GM23338 (cell line): ENCODE results near the gene SGSM1.

Experiments
- CTCF ChIP-seq, 2 experiments: fragments of 200-600 bp in 1 of 2; sonication (generic) in 1 of 2; conservative IDR thresholded peaks; 2 replicates each; pipeline versions ENCODE4 v1.5.1 to v1.6.1; 2016 to 2017; ENCODE audit warnings: antibody characterized with exemption in 2 of 2, low read depth in 2 of 2, mild to moderate bottlenecking in 2 of 2, moderate library complexity in 1 of 2
- EZH2 ChIP-seq: fragments of 200-600 bp; sonication (generic); IDR thresholded peaks from one replicate; pipeline ENCODE4 v1.8.0; 2017; ENCODE audit warnings: antibody characterized with exemption, mild to moderate bottlenecking, low read depth; ENCODE audit not compliant: unreplicated experiment
- EZH2phosphoT487 ChIP-seq: fragments of 200-600 bp; sonication (generic); IDR thresholded peaks from one replicate; pipeline ENCODE4 v1.8.1; 2018; ENCODE audit warnings: antibody characterized with exemption; ENCODE audit not compliant: unreplicated experiment
- JUNB ChIP-seq: IDR thresholded peaks from one replicate; pipeline ENCODE4 v1.6.1; 2016; ENCODE audit warnings: antibody characterized with exemption; ENCODE audit not compliant: unreplicated experiment
- POLR2AphosphoS5 ChIP-seq: IDR thresholded peaks from 2 replicates; pipeline ENCODE4 v1.6.1; 2016; ENCODE audit warnings: antibody characterized with exemption, low read depth
- REST ChIP-seq: IDR thresholded peaks from one replicate; pipeline ENCODE4 v1.6.1; 2018; ENCODE audit warnings: antibody characterized with exemption; ENCODE audit not compliant: unreplicated experiment
- STAT1 ChIP-seq: IDR thresholded peaks from one replicate; pipeline ENCODE4 v1.6.1; 2016; ENCODE audit warnings: antibody characterized with exemption; ENCODE audit not compliant: unreplicated experiment
- ZNF114 ChIP-seq: fragments of 250-450 bp; sonication (Bioruptor Pico); IDR thresholded peaks from 2 replicates; pipeline ENCODE4 v1.5.0; 2020; ENCODE audit warnings: mild to moderate bottlenecking, moderate library complexity

DNA sequence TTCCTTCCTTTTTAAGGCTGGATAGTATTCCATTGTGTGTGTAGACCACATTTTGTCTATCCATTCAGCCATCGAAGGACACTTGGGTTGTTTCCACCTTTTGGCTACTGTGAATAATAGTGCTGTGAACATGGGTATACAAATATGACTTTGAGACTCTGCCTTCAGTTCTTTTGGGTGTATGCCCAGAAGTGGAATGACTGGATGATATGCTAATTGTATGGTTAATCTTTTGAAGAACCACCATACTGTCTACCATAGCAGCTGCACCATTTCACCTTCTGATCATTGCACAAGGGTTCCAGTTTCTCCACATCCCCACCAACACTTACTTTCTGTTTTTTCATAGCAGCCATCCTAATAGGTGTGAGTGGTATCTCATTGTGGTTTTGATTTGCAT is 30.3 kb downstream of the SGSM1 start:
- TF ChIP-seq EZH2, result no peak
- TF ChIP-seq CTCF (conservative IDR thresholded peaks at IDR 0.05; ENCODE audit: low read depth in 2 of 2), result no peak
- TF ChIP-seq POLR2AphosphoS5, result no peak
- TF ChIP-seq REST, result no peak
- TF ChIP-seq ZNF114 (CRISPR knock-in tag), result no peak
- no peak for TF ChIP-seq EZH2phosphoT487
- no peak for TF ChIP-seq STAT1
- TF ChIP-seq JUNB, result no peak
